ENCODE data around the gene OR51V1. TPM values are rescaled to one million over a fixed set of nuclear protein-coding genes. Genes with fewer than 3 reads are reported as not detected.

OR51V1 gene
- total and polyA plus RNA-seq, 2 of the 4 experiments (the other 2 are of a cell fraction): not detected

- Histone ChIP-seq H3K9me3 (ENCODE audit: control insufficient read depth, insufficient read depth, low read length) (no peaks in the 10 kb centered on the region), H2BK5ac (ENCODE audit: low read depth, low read length, poor library complexity, severe bottlenecking) (no peak overlapping the region), H2BK120ac (ENCODE audit: low read depth, low read length) (no peak overlapping the region), H3K4ac (ENCODE audit: low read depth, low read length) (peak overlapping the region; percentile 4; the same call in 1 of the 2 replicates), H3K27ac (ENCODE audit: insufficient read depth, low read length) (no peak overlapping the region), H3K4me1 (ENCODE audit: control insufficient read depth, insufficient read depth, low read length) (peaks cover 2% of the 10 kb centered on the region; the same call in 1 of the 2 replicates), H3K14ac (replicated peaks; ENCODE audit: low read depth, low read length) (no peak overlapping the region), H2AK5ac (ENCODE audit: low read depth, low read length) (no peak overlapping the region), H2AFZ (replicated peaks; ENCODE audit: low read length, poor library complexity) (no peak overlapping the region), H3K27me3 (ENCODE audit: control insufficient read depth, insufficient read depth, low read length) (no peaks in the 10 kb centered on the region), H2BK20ac (ENCODE audit: low read depth, low read length) (peak overlapping the region; percentile 64; the same call in 1 of the 2 replicates), H3K79me1 (ENCODE audit: low read depth in 1 of 2, low read length in 2 of 2) (no peaks in the 10 kb centered on the region), H3K9ac (ENCODE audit: low read depth, low read length) (no peak overlapping the region), H3K4me3 (ENCODE audit: insufficient read depth, low read depth, low read length) (no peak overlapping the region), H3K23ac (ENCODE audit: low read depth, low read length) (no peak overlapping the region), H3K4me2 (ENCODE audit: low read depth, low read length) (no peak overlapping the region), H4K20me1 (ENCODE audit: insufficient read depth, low read length) (no peaks in the 10 kb centered on the region), H3K9me1 (ENCODE audit: insufficient read depth, low read length) (peaks cover 7% of the 10 kb centered on the region; the same call in 1 of the 2 replicates), H3K56ac (ENCODE audit: extremely low read depth, insufficient read depth, low read length) (no peak overlapping the region), H2AK9ac (replicated peaks; ENCODE audit: low read depth, low read length, poor library complexity) (no peak overlapping the region), H3K18ac (ENCODE audit: low read depth, low read length) (no peak overlapping the region), H2BK15ac (ENCODE audit: low read depth, low read length) (peak overlapping the region; percentile 23; the same call in 1 of the 3 replicates), H4K91ac (ENCODE audit: insufficient read depth, low read depth, low read length) (no peak overlapping the region), H4K5ac (ENCODE audit: low read depth, low read length) (no peak overlapping the region), H3K36me3 (ENCODE audit: control insufficient read depth, insufficient read depth, low read length) (no peaks in the 10 kb centered on the region), H4K8ac (ENCODE audit: low read depth in 2 of 2, low read length in 2 of 2) (no peak overlapping the region)
- DNase-seq (no peak), ATAC-seq (ENCODE audit: low read depth) (no peak)
- ChIA-PET CTCF (interaction anchor here (0.6 kb wide), 1 partner anchor 1058 kb away, joined by 8 read pairs; no protein-coding TSS in a partner anchor), POLR2A (ENCODE audit: unreplicated experiment) (no interaction called here)
- no peak for TF ChIP-seq CTCF (conservative IDR thresholded peaks at IDR 0.05; ENCODE audit: low read depth, low read length)
- TF ChIP-seq MXI1 (IDR thresholded peaks at IDR 0.05; ENCODE audit: borderline replicate concordance, low read depth, low read length): no peak
- no peak for TF ChIP-seq RCOR1 (IDR thresholded peaks at IDR 0.05; ENCODE audit: insufficient replicate concordance, low read length)
- no peak for TF ChIP-seq RFX5 (IDR thresholded peaks at IDR 0.05; ENCODE audit: low read depth, low read length)
- no peak for TF ChIP-seq MAZ (IDR thresholded peaks at IDR 0.05; ENCODE audit: borderline replicate concordance, low read depth, low read length)
- no peak for TF ChIP-seq CHD1 (IDR thresholded peaks at IDR 0.05; ENCODE audit: low read depth, low read length)
- TF ChIP-seq ELK1 (IDR thresholded peaks at IDR 0.05; ENCODE audit: borderline replicate concordance, low read depth, low read length): no peak
- no peak for TF ChIP-seq RAD21 (IDR thresholded peaks at IDR 0.05; ENCODE audit: low read length)
- no peak for TF ChIP-seq MAFK (IDR thresholded peaks at IDR 0.05; ENCODE audit: low read depth, low read length)
- no peak for TF ChIP-seq FOS (IDR thresholded peaks at IDR 0.05; ENCODE audit: low read depth, low read length)
- TF ChIP-seq POLR2A (IDR thresholded peaks at IDR 0.05; ENCODE audit: low read depth, low read length): no peak
- no peak for TF ChIP-seq NFE2L2 (IDR thresholded peaks at IDR 0.05; ENCODE audit: low read depth, low read length)
- TF ChIP-seq USF2 (IDR thresholded peaks at IDR 0.05; ENCODE audit: low read depth, low read length): no peak
- TF ChIP-seq SMC3 (IDR thresholded peaks at IDR 0.05; ENCODE audit: low read depth, low read length): no peak
- no peak for TF ChIP-seq CEBPB (IDR thresholded peaks at IDR 0.05; ENCODE audit: low read depth, low read length)
- no peak for TF ChIP-seq BHLHE40 (IDR thresholded peaks at IDR 0.05; ENCODE audit: low read depth, low read length)
- intact Hi-C loops (cut with micrococcal nuclease) (no loop called here), in situ Hi-C loops (cut with MboI; ENCODE audit: low sequenced_read_pairs) (no loop called here), dilution Hi-C loops (cut with HindIII; ENCODE audit: low sequenced_read_pairs, unreplicated experiment) (no loop called here)
- no CpG with 5 or more reads among the region's 4 CpGs for whole genome bisulfite sequencing, 2 experiments (ENCODE audit: extremely low coverage in 2 of 2, insufficient read length in 1 of 2)
- BruUV-seq (replicated peaks): no TSS peak
Measured at GRCh38 chr11:5243816-5244180, 43.3 kb upstream of the OR51V1 start.

Measured in IMR-90 (cell line).